GM21723 (cell line): Measurements from ENCODE around the gene ANKRD27.
"Not testable (repeated sequence)": the region's sequence is repeated elsewhere in the genome, so short reads cannot be mapped to it uniquely, and the experiment has no call there.

Experiments used
- ATAC-seq: cut with Tn5 transposase; IDR thresholded peaks from one replicate; pipeline ENCODE4 v1.9.1; 2021; ENCODE audit warnings: mild to moderate bottlenecking, moderate library complexity; ENCODE audit not compliant: unreplicated experiment

Gene ANKRD27

GRCh38 chr19:32674931-32675719 lies at the start of gene ANKRD27:
ANKRD27 (minus strand) TSS chr19:32675180; CDS start chr19:32659015, 16,165 bp downstream.
- ATAC-seq, result peak; percentile 97

GRCh38 chr19:32720936-32721250 lies 45.9 kb upstream of the ANKRD27 start:
- ATAC-seq, result no peak

GRCh38 chr19:32720216-32720935 lies 45.4 kb upstream of the ANKRD27 start:
- ATAC-seq, result no peak

DNA sequence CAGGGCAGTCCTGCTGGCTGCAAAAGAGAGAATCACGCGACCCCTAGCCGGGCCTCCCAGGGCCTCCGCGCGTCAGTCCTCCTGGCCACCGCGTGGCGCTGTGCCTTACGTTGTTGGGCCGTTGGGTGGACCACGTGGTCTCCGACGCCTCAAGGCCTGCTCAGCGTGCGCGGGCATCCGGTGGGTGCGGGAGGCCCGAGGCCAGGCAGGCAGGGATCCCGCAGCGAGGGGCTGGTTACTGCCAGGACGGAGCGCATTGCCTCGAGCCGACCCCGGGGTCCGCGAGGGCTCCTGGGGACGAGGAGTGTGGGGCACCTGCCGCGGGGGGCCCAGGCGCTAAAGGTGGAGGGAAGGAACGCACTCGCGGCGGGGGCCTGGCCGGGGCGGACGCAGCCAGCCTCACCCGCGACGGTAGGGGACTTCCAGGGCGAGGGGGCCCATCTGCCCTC lies 44.7 kb upstream of the ANKRD27 start, which contains the start of gene TDRD12:
Gene TDRD12 (plus strand): TSS at position 157 of the 449 bp plus-strand sequence. CDS start 306 bp downstream, outside the sequence.
- no peak for ATAC-seq

DNA sequence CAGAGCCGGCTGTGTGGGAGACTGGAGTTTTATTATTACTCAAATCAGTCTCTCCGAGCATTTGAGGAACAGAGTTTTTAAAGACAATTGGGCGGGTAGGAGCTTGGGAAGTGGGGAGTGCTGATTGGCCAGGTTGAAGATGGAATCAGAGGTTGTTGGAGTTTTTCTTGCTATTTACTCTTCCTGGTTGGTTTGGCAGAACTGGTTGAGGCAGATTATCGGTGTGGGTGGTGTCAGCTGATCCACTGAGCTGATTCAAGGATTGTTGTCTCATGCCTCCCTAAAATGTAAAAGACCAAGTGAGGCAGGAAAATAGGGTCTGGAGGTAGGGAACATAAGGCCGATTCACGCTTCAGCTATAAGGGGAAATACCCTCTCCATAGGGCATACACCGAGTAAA lies 43.3 kb upstream of the ANKRD27 start:
- ATAC-seq, result no peak

DNA sequence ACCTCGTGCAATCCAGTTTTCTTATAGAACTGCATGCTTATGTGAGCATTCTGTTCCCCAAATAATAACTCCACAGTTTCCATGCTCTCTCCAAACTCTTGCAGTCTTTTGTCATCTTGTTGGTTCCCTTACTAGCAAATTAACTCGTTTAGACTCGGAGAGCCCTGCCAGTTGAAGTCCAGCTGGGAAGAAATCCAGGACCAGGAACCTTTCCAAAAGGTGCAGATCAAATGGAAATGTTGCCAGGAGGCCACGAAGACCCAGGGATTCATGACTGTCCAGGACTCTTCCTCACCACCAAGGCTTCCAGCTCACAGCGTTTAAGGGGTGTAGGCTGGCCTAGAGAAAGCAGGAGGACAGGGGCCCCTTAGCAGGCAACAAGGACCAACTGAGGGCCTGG lies 42.5 kb upstream of the ANKRD27 start:
- no peak for ATAC-seq

DNA sequence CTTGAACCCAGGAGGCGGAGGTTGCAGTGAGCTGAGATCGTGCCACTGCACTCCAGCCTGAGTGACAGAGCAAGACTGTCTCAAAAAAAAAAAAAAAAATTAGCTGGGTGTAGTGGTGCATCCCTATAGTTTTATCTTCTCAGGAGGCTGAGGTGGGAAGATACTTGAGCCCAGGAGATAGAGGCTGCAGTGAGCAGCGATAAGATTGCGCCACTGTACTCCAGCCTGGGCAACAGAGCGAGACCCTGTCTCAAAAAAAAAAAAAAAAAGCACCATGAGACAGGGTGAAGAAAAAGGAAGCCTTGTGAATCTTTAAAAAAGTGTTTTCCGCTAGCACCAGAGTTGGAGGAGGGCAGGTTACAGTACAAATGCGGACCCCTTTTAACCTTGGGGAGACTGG lies 41.2 kb upstream of the ANKRD27 start:
- ATAC-seq, result not testable (repeated sequence)

DNA sequence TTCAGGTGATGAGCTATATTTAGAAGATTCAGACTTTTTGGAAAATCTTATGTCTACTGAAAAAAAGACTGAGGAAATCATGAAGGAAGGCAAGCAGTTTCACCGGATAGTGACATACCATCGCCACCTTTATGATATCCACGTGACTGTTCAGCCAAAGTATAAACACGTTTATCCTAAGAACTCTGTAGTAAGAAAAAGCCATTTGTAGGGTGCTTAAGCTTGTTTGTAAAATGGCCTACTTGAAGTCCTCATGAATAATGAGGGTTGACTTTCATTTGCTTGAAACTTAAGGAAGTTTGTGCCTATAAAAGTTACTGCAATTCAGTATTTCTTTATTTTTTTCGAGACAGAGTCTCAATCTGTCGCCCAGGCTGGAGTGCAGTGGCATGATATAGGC lies 36.8 kb upstream of the ANKRD27 start:
- no peak for ATAC-seq

DNA sequence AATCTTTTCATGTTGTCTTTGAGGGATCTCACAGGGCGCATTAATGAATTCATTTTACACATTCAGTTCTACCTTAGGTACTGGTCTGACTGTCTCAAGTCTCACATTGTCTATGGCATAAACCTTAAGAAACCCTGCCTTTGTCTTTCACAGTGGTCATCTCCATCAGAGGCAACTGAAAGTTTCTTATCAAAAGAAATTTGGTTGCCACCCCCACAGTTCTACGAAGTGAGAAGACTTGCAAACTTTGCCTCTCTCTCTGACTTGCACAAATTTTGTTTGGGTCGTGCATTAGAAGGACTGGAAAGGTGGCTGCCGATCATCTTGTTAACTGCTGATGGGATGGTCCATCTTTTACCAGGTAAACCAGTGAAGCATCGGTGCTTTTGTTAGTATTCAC lies 34.1 kb upstream of the ANKRD27 start:
- no peak for ATAC-seq

DNA sequence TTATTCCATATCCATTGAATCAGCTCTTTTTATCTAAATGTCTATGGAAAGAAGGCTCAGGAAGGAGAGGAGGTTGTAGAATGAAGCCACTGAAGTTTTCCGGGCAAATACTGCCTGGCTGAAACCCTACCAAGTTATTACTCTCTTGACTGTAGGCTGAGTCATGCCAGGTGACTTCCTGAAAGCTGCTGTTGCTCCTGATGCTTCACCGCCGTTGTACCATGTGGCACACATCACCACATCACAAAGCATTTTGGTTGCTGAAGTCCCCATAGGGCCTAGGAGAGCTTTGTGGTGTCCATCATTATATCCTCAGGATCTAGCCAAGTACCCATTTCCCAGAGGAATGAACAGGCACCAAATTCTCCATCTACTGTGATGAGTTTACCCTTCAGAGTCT lies 33.5 kb upstream of the ANKRD27 start:
- ATAC-seq, result no peak

DNA sequence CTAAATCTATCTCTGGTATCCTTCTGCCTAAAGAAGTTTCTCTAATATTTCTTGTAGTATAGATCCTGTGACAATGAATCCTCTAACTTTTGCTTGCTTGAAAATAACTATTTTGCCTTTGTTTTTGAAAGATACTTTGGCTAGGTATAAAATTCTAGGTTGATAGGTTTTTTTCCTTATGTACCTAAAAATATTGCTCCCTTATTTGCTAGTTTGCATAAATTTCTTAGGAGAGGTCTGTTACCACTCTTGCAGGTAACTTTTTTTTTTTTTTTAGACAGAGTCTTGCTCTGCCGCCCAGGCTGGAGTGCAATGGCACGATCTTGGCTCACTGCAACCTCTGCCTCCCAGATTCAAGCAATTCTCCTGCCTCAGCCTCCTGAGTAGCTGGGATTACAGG lies 29.0 kb upstream of the ANKRD27 start:
- not testable (repeated sequence) for ATAC-seq

DNA sequence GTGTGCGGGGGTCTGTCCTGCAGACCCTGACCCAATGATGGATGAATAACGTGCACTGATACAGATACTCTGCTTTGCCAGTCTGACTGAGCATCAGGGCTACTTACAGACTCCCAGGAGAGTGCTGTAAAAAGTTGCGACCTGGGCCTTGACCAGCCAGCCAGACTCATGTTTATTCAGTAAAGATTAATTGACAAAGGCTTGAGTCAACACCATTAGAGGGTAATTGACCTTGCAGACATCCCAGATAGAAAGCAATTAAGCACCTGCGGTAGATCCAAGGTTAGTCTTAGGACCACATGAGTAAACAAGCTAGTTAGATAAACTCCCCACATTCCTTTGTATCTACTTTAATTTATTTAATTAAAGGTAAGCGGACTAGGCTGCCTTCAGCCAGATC lies 27.0 kb upstream of the ANKRD27 start:
- no peak for ATAC-seq

DNA sequence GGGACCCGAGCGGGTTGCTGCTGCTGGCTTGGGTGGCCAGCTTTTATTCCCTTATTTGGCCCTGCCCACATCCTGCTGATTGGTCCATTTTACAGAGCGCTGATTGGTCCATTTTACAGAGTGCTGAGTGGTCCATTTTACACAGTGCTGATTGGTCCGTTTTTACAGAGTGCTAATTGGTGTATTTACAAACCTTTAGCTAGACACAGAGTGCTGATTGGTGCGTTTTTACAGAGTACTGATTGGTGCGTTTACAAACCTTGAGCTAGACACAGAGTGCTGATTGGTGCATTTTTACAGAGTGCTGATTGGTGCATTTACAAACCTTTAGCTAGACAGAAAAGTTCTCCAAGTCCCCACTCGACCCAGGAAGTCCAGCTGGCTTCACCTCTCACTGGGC lies 25.1 kb upstream of the ANKRD27 start:
- ATAC-seq, result not testable (repeated sequence)

DNA sequence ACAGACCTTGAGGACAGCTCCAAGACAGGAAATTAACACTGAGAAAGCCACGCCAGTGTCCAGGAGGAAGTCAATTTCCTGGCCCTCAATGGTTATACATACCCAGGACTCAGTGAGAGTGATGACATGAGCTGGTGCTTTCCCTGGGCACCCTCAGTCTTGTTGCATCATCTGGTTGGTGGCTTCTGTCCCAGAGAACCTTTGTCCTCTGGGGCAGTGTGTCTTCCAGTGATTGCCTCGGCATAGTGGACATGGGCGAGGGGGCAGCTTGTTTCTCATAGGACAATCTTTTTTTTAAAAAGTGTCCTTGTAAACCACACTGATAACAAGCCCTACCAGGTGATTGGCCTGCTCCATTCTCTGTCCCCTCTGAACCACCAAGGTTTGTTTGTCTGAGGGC lies 21.8 kb upstream of the ANKRD27 start:
- not testable (repeated sequence) for ATAC-seq

DNA sequence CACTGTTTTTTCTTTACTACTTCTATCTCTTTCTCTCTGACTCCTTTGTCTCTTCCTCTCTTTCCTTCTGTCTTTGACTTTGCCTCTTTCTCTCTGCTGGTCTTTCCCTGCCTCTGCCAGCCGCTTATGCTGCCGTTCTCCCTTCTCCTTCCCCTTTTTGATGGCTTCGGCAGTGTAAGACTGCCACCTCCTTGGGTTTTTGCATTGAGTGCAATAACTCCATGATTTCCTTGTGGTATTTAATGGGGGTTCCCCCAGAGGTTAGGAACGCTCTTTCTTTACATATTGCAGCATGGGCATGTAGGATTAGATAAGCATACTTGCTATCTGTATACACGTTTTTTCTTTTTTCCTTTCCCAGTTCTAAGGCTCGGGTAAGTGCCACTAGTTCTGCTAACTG lies 20.5 kb upstream of the ANKRD27 start:
- ATAC-seq, result not testable (repeated sequence)

DNA sequence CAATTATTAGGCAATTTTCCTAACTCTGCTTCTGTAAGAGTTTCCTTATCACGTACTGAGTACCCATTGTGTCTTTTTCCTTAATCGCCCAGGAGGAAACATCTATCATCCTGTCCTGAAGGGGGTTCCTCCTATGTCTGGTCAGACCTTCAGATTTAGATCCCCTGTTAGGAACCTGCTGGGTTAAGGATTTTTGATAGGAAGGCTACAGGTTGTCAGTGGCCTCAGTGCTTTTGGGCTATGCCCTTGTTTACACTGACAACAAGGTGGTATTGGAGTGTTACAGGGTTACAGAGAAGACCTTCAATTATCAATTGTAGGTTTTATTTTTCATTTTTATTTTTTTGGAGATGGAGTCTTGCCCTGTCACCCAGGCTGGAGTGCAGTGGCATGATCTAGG lies 19.9 kb upstream of the ANKRD27 start:
- not testable (repeated sequence) for ATAC-seq

- ATAC-seq, result not testable (repeated sequence)
These were observed 19.3 kb upstream of the ANKRD27 start for GRCh38 chr19:32694316-32694715.

GRCh38 chr19:32693151-32694108 lies 18.4 kb upstream of the ANKRD27 start:
- not testable (repeated sequence) for ATAC-seq

DNA sequence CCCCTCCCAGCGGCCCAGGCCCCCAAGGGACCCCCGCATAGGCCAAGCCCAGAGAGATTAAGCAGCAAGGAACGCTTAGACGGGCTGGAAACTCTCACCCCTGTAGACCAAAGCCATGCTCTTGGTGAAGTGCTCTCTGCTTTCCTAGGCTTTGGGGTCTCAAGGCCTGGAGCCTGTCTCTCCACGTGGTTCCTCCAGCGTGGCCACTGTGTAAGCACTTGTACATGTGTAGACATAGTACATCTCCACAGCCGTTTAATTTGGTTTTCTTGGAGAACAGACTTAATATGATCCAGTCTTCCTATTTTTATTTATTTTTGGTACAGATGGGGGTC lies 17.7 kb upstream of the ANKRD27 start:
- peak; percentile 3 for ATAC-seq

- peak; percentile 58 for ATAC-seq
These were observed 17.2 kb upstream of the ANKRD27 start for GRCh38 chr19:32691952-32692726.
